ENCODE measurements around the gene CSF2.

- no peak for TF ChIP-seq FIP1L1 (IDR thresholded peaks at IDR 0.05; ENCODE audit: borderline replicate concordance, insufficient read depth, low read depth, low read length)
- TF ChIP-seq ZNF224 (CRISPR knock-in tag; IDR thresholded peaks at IDR 0.05): no peak
- no peak for TF ChIP-seq SMAD3 (CRISPR knock-in tag; IDR thresholded peaks at IDR 0.05)
- TF ChIP-seq CTCF (CRISPR knock-in tag; IDR thresholded peaks at IDR 0.05): no peak
These were observed 25.6 kb downstream of the CSF2 start for GRCh38 chr5:132099076-132099748.
